Stimulated activated memory B cell treated with anti-CD40 and anti-IgM and Interleukin-4, amounts not matched to agents 10 μg/mL and 1 μg/mL and 100 μg/mL, for 72 hours (primary cell): ENCODE results near the gene TMSB4X.
"Not testable (repeated sequence)": the region's sequence is repeated elsewhere in the genome, so short reads cannot be mapped to it uniquely, and the experiment has no call there.

ENCODE experiments used
- ATAC-seq: fragments of 150-1000 bp; cut with Tn5 transposase; 2 replicates; pipeline ENCODE4 v1.10.0; 2021
- H3K27ac Mint-ChIP-seq: one replicate; pipeline ENCODE4 v1.8.0; 2022; ENCODE audit warnings: mild to moderate bottlenecking, mixed read lengths
- H3K27me3 Mint-ChIP-seq: one replicate; pipeline ENCODE4 v1.8.0; 2022; ENCODE audit warnings: mixed read lengths
- H3K36me3 Mint-ChIP-seq: one replicate; pipeline ENCODE4 v1.8.0; 2022; ENCODE audit warnings: mixed read lengths
- H3K4me1 Mint-ChIP-seq: one replicate; pipeline ENCODE4 v1.8.0; 2022; ENCODE audit warnings: mixed read lengths
- H3K4me3 Mint-ChIP-seq: one replicate; pipeline ENCODE4 v1.8.0; 2022; ENCODE audit warnings: mild to moderate bottlenecking, moderate library complexity, mixed read lengths
- H3K9me3 Mint-ChIP-seq: one replicate; pipeline ENCODE4 v1.8.0; 2022; ENCODE audit warnings: mixed read lengths

Gene TMSB4X

GRCh38 chrX:12949927-12950656 lies 24.8 kb upstream of the TMSB4X start:
- H3K36me3 Mint-ChIP-seq = no peaks in the 10 kb centered on the region
- H3K4me1 Mint-ChIP-seq = peaks cover 70% of the 10 kb centered on the region
- H3K4me3 Mint-ChIP-seq = peak overlapping the region; percentile 70

GRCh38 chrX:12950851-12951594 lies 23.9 kb upstream of the TMSB4X start:
- Mint-ChIP-seq H3K27me3 (no peaks in the 10 kb centered on the region), H3K9me3 (no peaks in the 10 kb centered on the region), H3K4me3 (peak overlapping the region; percentile 70), H3K36me3 (no peaks in the 10 kb centered on the region), H3K27ac (peak overlapping the region; percentile 97), H3K4me1 (peaks cover 78% of the 10 kb centered on the region)
- peak; percentile 86 for ATAC-seq

More at GRCh38 chrX:12949927-12950656, 24.8 kb upstream of the TMSB4X start:
- peak; percentile 87 for ATAC-seq
- H3K27me3 Mint-ChIP-seq = no peaks in the 10 kb centered on the region
- H3K27ac Mint-ChIP-seq = peak overlapping the region; percentile 97
- no peaks in the 10 kb centered on the region for H3K9me3 Mint-ChIP-seq

GRCh38 chrX:12951595-12951975 lies 23.3 kb upstream of the TMSB4X start:
- Mint-ChIP-seq H3K4me1 (peaks cover 81% of the 10 kb centered on the region), H3K36me3 (no peaks in the 10 kb centered on the region), H3K9me3 (no peaks in the 10 kb centered on the region), H3K27me3 (no peaks in the 10 kb centered on the region), H3K4me3 (peak overlapping the region; percentile 30), H3K27ac (peak overlapping the region; percentile 97)
- no peak for ATAC-seq

- Mint-ChIP-seq H3K4me1 (peaks cover 78% of the 10 kb centered on the region), H3K36me3 (no peaks in the 10 kb centered on the region), H3K4me3 (no peak overlapping the region), H3K9me3 (no peaks in the 10 kb centered on the region), H3K27ac (peak overlapping the region; percentile 97), H3K27me3 (no peaks in the 10 kb centered on the region)
- ATAC-seq = no peak
Observed at GRCh38 chrX:12953420-12953819, 21.5 kb upstream of the TMSB4X start.

GRCh38 chrX:12954376-12954775 lies 20.5 kb upstream of the TMSB4X start:
- Mint-ChIP-seq H3K27ac (peak overlapping the region; percentile 97), H3K27me3 (no peaks in the 10 kb centered on the region), H3K9me3 (no peaks in the 10 kb centered on the region), H3K36me3 (no peaks in the 10 kb centered on the region), H3K4me3 (peak overlapping the region; percentile 61), H3K4me1 (peaks cover 73% of the 10 kb centered on the region)
- ATAC-seq = no peak

GRCh38 chrX:12954981-12955380 lies 19.9 kb upstream of the TMSB4X start:
- Mint-ChIP-seq H3K36me3 (no peaks in the 10 kb centered on the region), H3K4me3 (peak overlapping the region; percentile 61), H3K4me1 (peaks cover 72% of the 10 kb centered on the region)

GRCh38 chrX:12955882-12956703 lies 18.8 kb upstream of the TMSB4X start:
- Mint-ChIP-seq H3K27me3 (no peaks in the 10 kb centered on the region), H3K4me1 (peaks cover 67% of the 10 kb centered on the region), H3K9me3 (no peaks in the 10 kb centered on the region), H3K4me3 (peak overlapping the region; percentile 73), H3K27ac (peak overlapping the region; percentile 97), H3K36me3 (no peaks in the 10 kb centered on the region)
- ATAC-seq = peak; percentile 80

More at GRCh38 chrX:12954981-12955380, 19.9 kb upstream of the TMSB4X start:
- Mint-ChIP-seq H3K9me3 (no peaks in the 10 kb centered on the region), H3K27ac (peak overlapping the region; percentile 97), H3K27me3 (no peaks in the 10 kb centered on the region)
- no peak for ATAC-seq

GRCh38 chrX:12956704-12957534 lies 18.0 kb upstream of the TMSB4X start:
- no peaks in the 10 kb centered on the region for H3K36me3 Mint-ChIP-seq
- peaks cover 66% of the 10 kb centered on the region for H3K4me1 Mint-ChIP-seq
- H3K9me3 Mint-ChIP-seq = no peaks in the 10 kb centered on the region
- peak; percentile 88 for ATAC-seq
- H3K27me3 Mint-ChIP-seq = no peaks in the 10 kb centered on the region
- peak overlapping the region; percentile 97 for H3K27ac Mint-ChIP-seq
- peak overlapping the region; percentile 73 for H3K4me3 Mint-ChIP-seq

- no peak for ATAC-seq
- Mint-ChIP-seq H3K4me3 (peak overlapping the region; percentile 69), H3K27ac (peak overlapping the region; percentile 97), H3K27me3 (no peaks in the 10 kb centered on the region), H3K9me3 (no peaks in the 10 kb centered on the region), H3K36me3 (no peaks in the 10 kb centered on the region), H3K4me1 (peaks cover 69% of the 10 kb centered on the region)
Observed at GRCh38 chrX:12958059-12958458, 16.9 kb upstream of the TMSB4X start.

- Mint-ChIP-seq H3K27ac (peak overlapping the region; percentile 97), H3K27me3 (no peaks in the 10 kb centered on the region), H3K4me3 (no peak overlapping the region), H3K4me1 (peaks cover 69% of the 10 kb centered on the region), H3K36me3 (no peaks in the 10 kb centered on the region), H3K9me3 (no peaks in the 10 kb centered on the region)
- no peak for ATAC-seq
Observed at GRCh38 chrX:12958461-12958860, 16.4 kb upstream of the TMSB4X start.

- no peaks in the 10 kb centered on the region for H3K27me3 Mint-ChIP-seq
- no peak overlapping the region for H3K4me3 Mint-ChIP-seq
- no peaks in the 10 kb centered on the region for H3K9me3 Mint-ChIP-seq
- peaks cover 55% of the 10 kb centered on the region for H3K4me1 Mint-ChIP-seq
- H3K27ac Mint-ChIP-seq = peak overlapping the region; percentile 81
- ATAC-seq = no peak
- H3K36me3 Mint-ChIP-seq = no peaks in the 10 kb centered on the region
Observed at GRCh38 chrX:12961196-12961718, 13.7 kb upstream of the TMSB4X start.

- Mint-ChIP-seq H3K9me3 (no peaks in the 10 kb centered on the region), H3K36me3 (no peaks in the 10 kb centered on the region), H3K27me3 (no peaks in the 10 kb centered on the region), H3K27ac (peak overlapping the region; percentile 81), H3K4me1 (peaks cover 49% of the 10 kb centered on the region), H3K4me3 (no peak overlapping the region)
- peak; percentile 39 for ATAC-seq
Observed at GRCh38 chrX:12962041-12962504, 12.8 kb upstream of the TMSB4X start.

GRCh38 chrX:12963210-12963850 lies 11.6 kb upstream of the TMSB4X start:
- ATAC-seq, H3K36me3 Mint-ChIP-seq, H3K27ac Mint-ChIP-seq: not testable (repeated sequence)

More at GRCh38 chrX:12963210-12963850, 11.6 kb upstream of the TMSB4X start:
- not testable (repeated sequence) for H3K4me3 Mint-ChIP-seq, H3K27me3 Mint-ChIP-seq, H3K9me3 Mint-ChIP-seq
- H3K4me1 Mint-ChIP-seq = peaks cover 48% of the 10 kb centered on the region
